Fibroblast of pulmonary artery (primary cell): Measurements from ENCODE around the gene LRRC23.

Source experiments
- DNase-seq: peaks from one replicate; pipeline ENCODE4 v3.0.0-alpha.2; 2010; ENCODE audit warnings: low read depth
- H3K4me3 ChIP-seq: replicated peaks from 2 replicates; pipeline ENCODE4 v1.5.1; 2011; ENCODE audit warnings: low read depth, mild to moderate bottlenecking, control low read depth, low read length, moderate library complexity
- TF ChIP-seq, protein P1 (sequence below): IDR thresholded peaks from 2 replicates; pipeline ENCODE4 v1.5.1; 2011; ENCODE audit warnings: mild to moderate bottlenecking, control low read depth, low read length, inconsistent platforms; ENCODE audit errors: missing control alignments

Gene LRRC23, protein sequence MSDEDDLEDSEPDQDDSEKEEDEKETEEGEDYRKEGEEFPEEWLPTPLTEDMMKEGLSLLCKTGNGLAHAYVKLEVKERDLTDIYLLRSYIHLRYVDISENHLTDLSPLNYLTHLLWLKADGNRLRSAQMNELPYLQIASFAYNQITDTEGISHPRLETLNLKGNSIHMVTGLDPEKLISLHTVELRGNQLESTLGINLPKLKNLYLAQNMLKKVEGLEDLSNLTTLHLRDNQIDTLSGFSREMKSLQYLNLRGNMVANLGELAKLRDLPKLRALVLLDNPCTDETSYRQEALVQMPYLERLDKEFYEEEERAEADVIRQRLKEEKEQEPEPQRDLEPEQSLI

DNA sequence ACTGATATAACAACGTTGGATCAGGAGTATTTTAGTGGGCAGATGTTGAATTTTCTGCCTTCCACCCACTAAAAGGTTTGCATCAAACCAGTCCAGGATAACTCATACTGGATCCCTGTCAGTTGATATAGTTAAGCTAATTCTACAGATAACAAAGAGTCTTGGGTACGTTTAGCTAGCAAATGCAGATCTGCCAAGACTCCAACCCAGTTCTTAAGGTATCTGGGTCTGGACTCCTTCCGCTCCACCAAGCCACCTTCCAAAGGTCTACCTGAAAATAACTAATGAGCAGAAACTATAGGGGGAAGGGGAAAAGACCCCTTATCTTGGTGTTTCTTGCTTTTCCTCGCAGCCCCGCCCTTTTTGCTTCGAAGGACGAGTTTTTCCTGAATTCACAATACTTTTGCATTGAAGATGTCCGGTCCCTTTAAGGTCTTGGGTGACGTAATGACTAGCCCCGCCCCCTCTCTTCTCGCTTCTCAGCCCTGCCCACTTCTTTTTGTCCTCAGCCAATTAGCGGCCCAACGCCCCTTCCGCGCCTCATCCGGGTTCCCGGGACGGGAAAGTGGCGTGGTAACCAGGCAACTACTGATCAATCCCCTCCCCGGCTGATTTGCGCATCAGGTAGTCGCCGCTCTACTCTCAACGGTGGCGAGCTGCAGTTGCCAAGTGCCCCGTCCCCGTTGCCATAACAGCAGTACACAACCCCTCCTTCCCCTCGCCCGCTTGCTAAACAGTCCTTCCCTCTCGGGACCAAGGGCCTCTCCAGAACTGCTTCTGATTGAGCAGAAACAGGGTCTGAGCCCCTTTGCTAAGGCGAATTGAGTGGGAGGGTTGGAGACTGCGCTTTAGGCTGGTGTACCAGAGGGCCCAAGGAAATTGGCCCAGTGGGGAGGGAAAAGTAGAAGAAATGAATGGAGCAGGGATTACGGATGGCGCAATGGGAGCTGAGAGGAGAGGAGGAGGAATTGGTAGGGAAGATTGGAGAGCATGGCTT lies at the start of gene LRRC23:
Gene LRRC23, plus strand, starts transcription at position 543 of the 997 bp plus-strand sequence. CDS start 812 bp downstream, outside the sequence.
- TF ChIP-seq, protein P1, sequence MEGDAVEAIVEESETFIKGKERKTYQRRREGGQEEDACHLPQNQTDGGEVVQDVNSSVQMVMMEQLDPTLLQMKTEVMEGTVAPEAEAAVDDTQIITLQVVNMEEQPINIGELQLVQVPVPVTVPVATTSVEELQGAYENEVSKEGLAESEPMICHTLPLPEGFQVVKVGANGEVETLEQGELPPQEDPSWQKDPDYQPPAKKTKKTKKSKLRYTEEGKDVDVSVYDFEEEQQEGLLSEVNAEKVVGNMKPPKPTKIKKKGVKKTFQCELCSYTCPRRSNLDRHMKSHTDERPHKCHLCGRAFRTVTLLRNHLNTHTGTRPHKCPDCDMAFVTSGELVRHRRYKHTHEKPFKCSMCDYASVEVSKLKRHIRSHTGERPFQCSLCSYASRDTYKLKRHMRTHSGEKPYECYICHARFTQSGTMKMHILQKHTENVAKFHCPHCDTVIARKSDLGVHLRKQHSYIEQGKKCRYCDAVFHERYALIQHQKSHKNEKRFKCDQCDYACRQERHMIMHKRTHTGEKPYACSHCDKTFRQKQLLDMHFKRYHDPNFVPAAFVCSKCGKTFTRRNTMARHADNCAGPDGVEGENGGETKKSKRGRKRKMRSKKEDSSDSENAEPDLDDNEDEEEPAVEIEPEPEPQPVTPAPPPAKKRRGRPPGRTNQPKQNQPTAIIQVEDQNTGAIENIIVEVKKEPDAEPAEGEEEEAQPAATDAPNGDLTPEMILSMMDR, result no peak
- peak within 1 kb of the TSS; percentile 81 for H3K4me3 ChIP-seq
- peak; percentile 95 for DNase-seq

DNA sequence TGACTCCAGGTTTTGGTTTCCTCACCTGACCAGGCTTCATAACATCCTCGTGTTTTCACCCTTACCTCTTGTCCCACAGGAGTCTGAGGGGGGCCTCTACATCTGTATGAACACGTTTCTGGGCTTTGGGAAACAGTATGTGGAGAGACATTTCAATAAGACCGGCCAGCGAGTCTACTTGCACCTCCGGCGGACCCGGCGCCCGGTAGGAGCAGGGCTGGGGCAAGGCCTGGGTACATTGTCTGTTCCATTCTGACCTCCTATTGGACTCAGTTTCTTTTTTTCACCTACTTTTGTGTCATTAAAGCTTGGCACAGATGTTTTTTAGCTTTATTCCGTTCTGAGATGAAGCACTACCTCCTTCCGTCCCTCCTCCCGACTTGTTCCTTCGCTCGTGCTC lies 49.3 kb upstream of the LRRC23 start:
- no peak overlapping the region for H3K4me3 ChIP-seq
- TF ChIP-seq, protein P1, result no peak
- DNase-seq, result no peak

DNA sequence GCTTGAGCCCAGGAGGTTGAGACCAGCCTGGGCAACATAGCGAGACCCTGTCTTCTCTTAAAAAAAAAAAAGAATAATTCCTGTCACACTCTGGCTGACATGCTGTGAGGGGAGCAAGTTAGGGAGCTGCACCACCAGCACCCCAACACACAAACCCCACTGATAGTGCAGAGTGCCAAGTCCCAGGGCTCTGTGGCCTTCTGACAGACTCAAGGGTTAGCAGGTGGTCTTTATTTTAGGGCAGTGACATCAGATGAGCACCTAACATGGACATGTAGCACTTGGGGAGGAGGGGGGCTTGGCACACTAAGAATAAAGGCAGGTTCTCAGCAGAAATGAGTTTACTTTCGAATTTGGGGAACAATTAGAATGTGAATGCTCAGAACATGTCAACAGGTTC lies 45.8 kb upstream of the LRRC23 start:
- DNase-seq, result no peak

DNA sequence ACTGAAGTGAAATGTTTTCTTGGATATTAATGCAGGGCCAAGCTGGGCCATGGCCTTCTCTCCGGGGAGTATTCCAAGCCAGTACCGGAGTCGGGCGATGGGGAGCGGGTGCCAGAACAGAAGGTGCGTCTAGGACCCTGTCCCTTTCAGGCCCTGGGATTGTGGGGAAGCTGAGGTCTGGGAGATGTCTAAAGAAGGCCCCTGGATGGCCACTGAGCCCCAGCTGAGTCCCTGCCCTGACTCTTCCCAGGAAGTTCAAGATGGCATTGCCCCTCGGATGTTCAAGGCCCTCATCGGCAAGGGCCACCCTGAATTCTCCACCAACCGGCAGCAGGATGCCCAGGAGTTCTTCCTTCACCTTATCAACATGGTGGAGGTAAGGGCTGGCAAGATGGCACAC lies 44.5 kb upstream of the LRRC23 start:
- no peak overlapping the region for H3K4me3 ChIP-seq
- TF ChIP-seq, protein P1, result no peak
- DNase-seq, result no peak

More for the DNA sequence above, 45.8 kb upstream of the LRRC23 start:
- TF ChIP-seq, protein P1, result no peak
- H3K4me3 ChIP-seq, result no peak overlapping the region

DNA sequence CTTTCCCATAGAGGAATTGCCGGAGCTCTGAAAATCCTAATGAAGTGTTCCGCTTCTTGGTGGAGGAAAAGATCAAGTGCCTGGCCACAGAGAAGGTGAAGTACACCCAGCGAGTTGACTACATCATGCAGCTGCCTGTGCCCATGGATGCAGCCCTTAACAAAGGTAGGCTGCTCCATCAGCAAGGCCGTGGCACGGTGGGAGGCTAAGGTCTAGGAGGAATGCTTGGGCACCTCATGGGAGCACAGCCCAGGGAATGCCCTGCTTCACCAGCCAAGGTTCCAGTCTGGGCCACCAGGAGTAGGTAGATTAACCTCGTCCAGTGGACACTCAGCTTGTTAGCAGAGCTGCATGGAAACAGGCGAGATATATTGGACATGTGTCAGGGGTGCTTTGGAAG lies 43.7 kb upstream of the LRRC23 start:
- no peak overlapping the region for H3K4me3 ChIP-seq
- TF ChIP-seq, protein P1, result no peak
- DNase-seq, result no peak

DNA sequence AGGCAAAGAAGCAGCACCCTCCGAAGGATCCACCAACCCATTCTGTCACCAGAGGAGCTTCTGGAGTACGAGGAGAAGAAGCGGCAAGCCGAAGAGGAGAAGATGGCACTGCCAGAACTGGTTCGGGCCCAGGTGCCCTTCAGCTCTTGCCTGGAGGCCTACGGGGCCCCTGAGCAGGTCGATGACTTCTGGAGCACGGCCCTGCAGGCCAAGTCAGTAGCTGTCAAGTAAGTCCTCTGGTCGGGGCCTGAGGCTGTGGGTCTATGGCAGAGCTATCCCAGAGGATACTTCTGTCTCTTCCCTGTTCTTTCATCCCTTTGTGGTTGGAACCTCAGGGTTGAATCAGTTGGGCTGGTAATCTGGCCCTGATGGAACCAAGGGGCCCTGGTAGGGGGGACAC lies 43.2 kb upstream of the LRRC23 start:
- no peak for DNase-seq
- TF ChIP-seq, protein P1, result no peak
- H3K4me3 ChIP-seq, result no peak overlapping the region
